HUES6 (cell line): ENCODE measurements around the gene ATP6V1G3.

Source experiments
- H3K27ac ChIP-seq: 2 replicates; pipeline ENCODE4 v1.7.0; 2013; ENCODE audit warnings: low read depth, mild to moderate bottlenecking, low read length, inconsistent platforms
- H3K27me3 ChIP-seq: 2 replicates; pipeline ENCODE4 v1.6.1; 2013; ENCODE audit warnings: low read length; ENCODE audit not compliant: control insufficient read depth, insufficient read depth
- H3K36me3 ChIP-seq: 2 replicates; pipeline ENCODE4 v1.6.1; 2013; ENCODE audit warnings: low read length; ENCODE audit not compliant: control insufficient read depth, insufficient read depth
- H3K4me1 ChIP-seq: 2 replicates; pipeline ENCODE4 v1.6.1; 2013; ENCODE audit warnings: low read length; ENCODE audit not compliant: control insufficient read depth, insufficient read depth
- H3K4me3 ChIP-seq: 2 replicates; pipeline ENCODE4 v1.5.1; 2013; ENCODE audit warnings: low read depth, low read length
- H3K9ac ChIP-seq: one replicate; pipeline ENCODE4 v1.6.1; 2013; ENCODE audit warnings: mild to moderate bottlenecking, low read length
- H3K9me3 ChIP-seq: 2 replicates; pipeline ENCODE4 v1.6.1; 2013; ENCODE audit warnings: low read depth, low read length; ENCODE audit not compliant: control insufficient read depth, insufficient read depth

ATP6V1G3 gene

DNA sequence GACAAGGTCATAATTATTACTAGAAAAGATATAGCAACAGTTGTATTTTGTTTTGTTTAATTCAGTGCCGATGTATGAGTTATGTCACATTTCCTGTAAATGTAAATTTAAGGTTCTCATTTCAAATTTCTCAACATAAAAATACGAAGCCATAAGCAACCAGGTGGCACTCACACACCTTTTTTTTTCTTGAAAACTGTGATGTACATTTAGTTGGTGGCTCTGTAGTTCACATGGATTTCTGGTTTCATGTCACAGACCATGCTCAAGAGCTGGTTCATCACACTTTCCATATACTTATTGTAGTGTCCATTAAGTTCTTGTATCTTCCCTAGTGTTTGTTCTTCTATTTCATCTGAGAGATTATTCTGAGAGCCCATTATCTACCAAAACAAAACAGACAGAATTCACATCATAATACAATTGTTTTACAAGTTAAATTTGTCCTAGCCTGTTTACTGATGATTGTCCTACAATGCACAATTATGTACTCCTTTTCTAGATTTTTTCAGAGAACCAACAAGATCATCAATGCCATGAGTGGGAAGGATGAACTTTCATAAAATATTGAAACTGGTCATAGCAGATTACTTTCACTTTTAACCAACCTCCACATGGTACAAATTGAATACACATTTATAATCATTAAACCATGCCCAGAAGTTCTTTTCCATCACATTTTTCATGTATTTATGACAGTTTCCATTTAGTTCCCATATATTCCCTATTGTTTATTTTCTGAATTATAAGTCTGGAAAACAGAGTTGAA lies 17.1 kb downstream of the ATP6V1G3 start:
- Histone ChIP-seq H3K4me3 (no peak overlapping the region), H3K4me1 (peaks cover 24% of the 10 kb centered on the region), H3K27me3 (no peaks in the 10 kb centered on the region), H3K27ac (no peak overlapping the region), H3K36me3 (no peaks in the 10 kb centered on the region), H3K9me3 (no peaks in the 10 kb centered on the region), H3K9ac (no peak overlapping the region)

DNA sequence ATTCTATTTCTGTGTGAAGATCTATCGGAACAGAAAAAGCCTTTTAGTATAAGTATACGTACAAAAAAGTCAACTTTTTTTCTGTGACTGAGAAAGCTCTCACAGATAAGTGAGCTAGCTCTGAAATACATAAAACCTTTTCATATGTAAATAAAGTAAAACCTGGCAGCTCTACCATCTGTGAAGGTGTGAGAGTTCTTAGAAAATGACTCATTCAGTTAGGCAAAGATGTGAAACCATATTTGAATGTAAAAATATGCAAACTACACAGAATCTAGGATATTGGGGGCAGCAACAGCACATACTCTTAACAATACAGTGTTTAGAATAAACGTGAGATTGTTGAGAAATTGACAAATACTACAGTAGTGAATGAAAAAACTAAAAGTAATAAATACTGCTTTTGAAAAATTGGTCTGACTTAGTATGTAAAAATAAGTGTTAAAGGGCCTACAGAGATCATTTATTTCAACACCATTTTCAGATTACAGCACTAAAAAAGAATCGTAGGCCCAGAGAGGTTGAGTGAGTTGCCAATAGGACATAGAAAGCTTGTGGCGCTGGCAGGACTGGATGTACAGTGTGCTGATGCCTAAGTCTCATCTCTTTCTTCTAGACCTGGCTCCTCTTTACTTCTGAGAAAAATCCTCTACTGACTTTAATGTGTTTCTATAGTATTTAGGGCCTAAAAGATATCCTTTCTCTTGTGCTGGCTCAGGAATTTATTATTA lies 19.8 kb downstream of the ATP6V1G3 start:
- H3K4me3 ChIP-seq: peak overlapping the region; percentile 19
- H3K27ac ChIP-seq: peak overlapping the region; percentile 72
- peaks cover 24% of the 10 kb centered on the region for H3K4me1 ChIP-seq
- no peaks in the 10 kb centered on the region for H3K9me3 ChIP-seq
- no peaks in the 10 kb centered on the region for H3K27me3 ChIP-seq
- no peak overlapping the region for H3K9ac ChIP-seq
- H3K36me3 ChIP-seq: no peaks in the 10 kb centered on the region

DNA sequence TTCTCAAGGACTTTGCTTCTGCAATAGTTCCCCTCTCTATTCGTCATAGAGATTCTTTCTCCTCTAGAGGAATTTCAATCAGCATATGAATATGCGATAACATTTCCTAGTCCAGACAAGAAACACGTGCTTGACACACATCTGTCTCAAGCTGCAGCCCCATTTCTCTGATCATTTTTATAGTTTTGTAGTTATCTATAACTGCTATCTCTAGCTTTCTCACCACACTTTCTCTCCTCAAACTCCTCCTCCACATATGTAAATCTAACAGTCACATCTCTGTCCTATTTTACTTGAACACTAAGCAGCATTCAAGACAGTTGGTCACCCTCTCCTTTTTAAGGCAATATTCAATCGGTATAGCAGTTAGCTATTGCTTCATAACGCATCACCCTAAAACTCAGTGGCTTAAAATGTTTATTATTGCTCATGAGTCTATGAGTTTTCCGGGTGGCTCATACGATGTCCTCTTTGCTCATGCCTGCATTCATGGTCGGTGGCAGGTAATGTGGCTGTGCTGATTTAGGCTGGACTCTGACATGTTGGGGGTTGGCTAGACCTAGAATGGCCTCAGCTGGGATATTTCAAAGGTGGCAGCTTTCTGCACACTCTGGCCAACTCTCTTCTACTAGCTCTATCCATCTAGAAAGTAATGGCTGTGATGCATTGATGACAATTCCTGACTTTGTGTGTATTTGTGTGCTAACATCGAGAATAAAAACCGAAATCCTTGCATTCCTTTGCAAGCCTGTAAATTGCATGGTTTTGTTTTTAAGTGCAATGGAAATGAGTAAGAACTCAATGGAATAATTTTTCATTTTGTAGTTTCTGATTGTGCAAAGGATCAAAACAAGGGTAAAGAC lies 20.6 kb downstream of the ATP6V1G3 start:
- peaks cover 24% of the 10 kb centered on the region for H3K4me1 ChIP-seq
- no peak overlapping the region for H3K9ac ChIP-seq
- peak overlapping the region; percentile 66 for H3K27ac ChIP-seq
- H3K4me3 ChIP-seq: peak overlapping the region; percentile 19
- no peaks in the 10 kb centered on the region for H3K27me3 ChIP-seq
- no peaks in the 10 kb centered on the region for H3K9me3 ChIP-seq
- H3K36me3 ChIP-seq: no peaks in the 10 kb centered on the region

DNA sequence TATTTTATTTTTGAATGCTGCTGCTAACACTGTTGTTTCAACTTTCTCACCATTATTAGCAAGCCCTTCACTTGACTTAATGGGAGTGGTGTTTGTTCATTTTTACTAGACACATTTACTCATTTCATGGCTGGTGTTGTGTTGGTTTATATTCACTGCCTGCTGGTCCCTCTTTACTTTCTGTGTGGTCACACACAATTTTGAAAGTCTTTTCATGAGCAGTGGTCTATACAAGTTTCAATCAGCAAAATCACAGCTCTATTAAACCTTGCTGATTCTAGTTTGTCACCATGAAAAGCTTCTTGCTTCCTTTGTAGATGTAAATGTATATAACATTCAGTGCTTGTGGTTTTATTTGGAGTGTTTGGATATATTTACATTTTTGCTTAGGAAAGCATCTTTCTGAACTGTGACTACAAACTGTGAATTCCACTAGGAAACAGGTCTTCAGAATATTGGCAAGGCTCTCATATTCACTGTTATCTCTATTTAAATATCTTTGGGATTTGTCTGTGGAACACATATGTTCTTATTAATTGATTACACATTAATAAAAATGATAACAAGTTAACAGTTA lies 22.8 kb downstream of the ATP6V1G3 start:
- peaks cover 24% of the 10 kb centered on the region for H3K4me1 ChIP-seq
- H3K4me3 ChIP-seq: no peak overlapping the region
- no peaks in the 10 kb centered on the region for H3K9me3 ChIP-seq
- no peak overlapping the region for H3K9ac ChIP-seq
- H3K27ac ChIP-seq: no peak overlapping the region
- no peaks in the 10 kb centered on the region for H3K36me3 ChIP-seq
- H3K27me3 ChIP-seq: no peaks in the 10 kb centered on the region

DNA sequence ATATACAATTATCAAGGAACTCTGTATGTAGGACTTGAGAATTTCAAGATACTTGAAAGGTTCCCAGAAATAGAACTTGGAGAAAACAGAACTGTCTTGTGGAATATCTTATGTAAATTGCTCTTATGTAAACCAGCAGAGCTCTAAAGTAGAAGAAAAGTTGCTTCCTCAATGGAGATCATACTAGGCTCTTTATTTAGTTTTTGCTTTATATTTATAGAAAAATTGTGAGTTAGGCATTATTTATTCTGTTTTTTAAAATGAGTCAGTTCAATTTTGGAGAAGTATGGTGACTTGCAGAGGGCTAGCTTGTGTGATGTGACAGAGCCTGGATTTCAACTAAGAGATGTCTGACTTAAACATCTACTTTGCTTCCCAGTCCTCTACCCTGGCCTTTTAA lies 40.4 kb downstream of the ATP6V1G3 start:
- H3K9me3 ChIP-seq: peaks cover 8% of the 10 kb centered on the region; the same call in 1 of the 2 replicates
- no peak overlapping the region for H3K4me3 ChIP-seq
- H3K36me3 ChIP-seq: no peaks in the 10 kb centered on the region
- no peaks in the 10 kb centered on the region for H3K27me3 ChIP-seq
- H3K27ac ChIP-seq: no peak overlapping the region
- peaks cover 7% of the 10 kb centered on the region; the same call in 1 of the 2 replicates for H3K4me1 ChIP-seq
- H3K9ac ChIP-seq: no peak overlapping the region

DNA sequence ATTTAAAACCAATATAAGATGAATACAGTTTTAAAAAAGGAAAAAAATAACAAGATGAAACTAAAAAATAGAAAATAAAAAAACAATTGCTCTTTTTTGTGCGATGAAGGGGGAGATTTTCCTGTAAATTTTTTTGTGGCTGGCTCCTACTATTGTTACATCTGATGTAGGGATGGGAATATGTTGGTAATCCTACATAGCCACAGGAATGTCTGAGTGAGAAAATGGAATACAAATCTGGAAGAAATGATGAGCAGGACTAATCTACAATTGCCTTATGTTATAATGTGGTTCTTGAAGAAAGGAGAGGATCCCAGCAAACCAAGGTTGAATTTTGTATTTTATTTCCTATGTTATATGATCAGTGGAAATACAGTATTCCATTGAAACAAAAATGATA lies 40.9 kb downstream of the ATP6V1G3 start:
- H3K4me3 ChIP-seq: no peak overlapping the region
- no peaks in the 10 kb centered on the region for H3K36me3 ChIP-seq
- no peak overlapping the region for H3K27ac ChIP-seq
- H3K9me3 ChIP-seq: peaks cover 8% of the 10 kb centered on the region; the same call in 1 of the 2 replicates
- H3K27me3 ChIP-seq: no peaks in the 10 kb centered on the region
- no peak overlapping the region for H3K9ac ChIP-seq
- peaks cover 7% of the 10 kb centered on the region; the same call in 1 of the 2 replicates for H3K4me1 ChIP-seq

DNA sequence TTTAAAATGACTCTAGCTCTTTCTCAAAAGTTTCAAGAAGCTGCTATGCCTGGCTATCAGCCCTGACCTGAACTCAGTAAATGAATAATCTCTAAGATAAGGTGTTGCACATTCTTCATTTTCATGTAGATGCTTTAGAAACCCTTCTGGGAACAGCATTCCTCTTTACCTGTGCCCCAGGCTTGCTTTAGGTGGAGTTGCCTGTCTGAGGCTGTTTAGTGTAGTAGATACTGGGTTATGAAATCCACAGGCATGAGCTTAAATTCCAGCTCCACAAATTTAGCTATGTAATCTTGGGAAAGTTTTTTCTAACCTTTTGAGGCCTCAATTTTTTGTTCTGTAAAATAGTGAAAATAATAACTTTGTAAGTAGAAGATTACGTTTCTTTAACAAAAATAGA lies 41.6 kb downstream of the ATP6V1G3 start:
- peaks cover 7% of the 10 kb centered on the region; the same call in 1 of the 2 replicates for H3K4me1 ChIP-seq
- H3K36me3 ChIP-seq: no peaks in the 10 kb centered on the region
- H3K9ac ChIP-seq: no peak overlapping the region
- H3K27me3 ChIP-seq: no peaks in the 10 kb centered on the region
- H3K4me3 ChIP-seq: no peak overlapping the region
- H3K9me3 ChIP-seq: peaks cover 8% of the 10 kb centered on the region; the same call in 1 of the 2 replicates
- no peak overlapping the region for H3K27ac ChIP-seq

DNA sequence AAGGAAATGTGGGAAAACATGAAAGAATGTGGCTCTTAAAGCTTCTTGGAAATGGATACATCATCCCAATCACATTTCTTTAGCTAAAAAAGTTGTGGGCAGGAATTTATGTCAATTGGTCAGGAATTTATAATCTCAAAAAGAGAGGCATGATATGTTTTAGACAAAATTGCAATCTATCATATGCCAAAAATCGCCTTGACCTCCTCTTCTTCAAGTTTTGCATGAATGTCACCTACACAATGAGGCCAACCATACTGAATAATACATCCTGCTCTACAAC lies 42.4 kb downstream of the ATP6V1G3 start:
- Histone ChIP-seq H3K9ac (no peak overlapping the region), H3K36me3 (no peaks in the 10 kb centered on the region), H3K4me3 (no peak overlapping the region), H3K27me3 (no peaks in the 10 kb centered on the region), H3K27ac (no peak overlapping the region), H3K9me3 (peaks cover 4% of the 10 kb centered on the region; the same call in 1 of the 2 replicates), H3K4me1 (peaks cover 7% of the 10 kb centered on the region; the same call in 1 of the 2 replicates)

DNA sequence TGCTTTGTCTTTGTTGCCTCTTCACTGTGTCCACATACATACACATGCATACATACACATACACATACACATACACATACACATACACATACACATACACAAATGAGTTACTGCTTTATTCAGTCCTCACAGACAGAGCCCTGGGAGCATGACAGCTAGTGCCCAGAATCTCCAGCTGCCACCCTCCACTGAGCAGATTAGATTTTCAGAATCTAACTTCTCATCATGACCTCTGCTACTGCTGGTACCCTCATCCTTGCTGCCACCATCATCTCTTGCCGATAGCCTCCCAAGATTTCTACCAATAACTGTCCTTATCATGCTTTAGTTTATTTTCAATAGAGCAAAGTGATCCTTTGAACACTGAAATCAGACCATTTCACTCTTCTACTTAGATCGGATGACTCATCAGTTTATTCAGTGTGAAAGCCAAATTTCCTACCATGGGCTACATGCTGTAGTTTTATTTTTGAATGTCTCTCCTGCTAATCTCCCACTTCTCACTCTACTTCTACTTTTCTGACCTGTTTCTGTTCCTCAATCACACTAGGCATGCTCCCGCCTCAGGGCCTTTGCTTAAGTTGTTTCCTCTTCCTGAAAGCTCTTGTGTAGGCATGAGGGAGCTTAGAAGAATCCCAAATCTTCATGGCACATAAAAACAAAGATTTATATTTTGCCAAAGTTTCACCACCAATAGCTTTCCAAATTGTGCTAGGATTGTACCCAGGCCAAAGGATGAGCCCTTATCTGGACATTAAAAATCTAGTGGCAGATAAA lies 43.0 kb downstream of the ATP6V1G3 start:
- no peaks in the 10 kb centered on the region for H3K36me3 ChIP-seq
- no peak overlapping the region for H3K4me3 ChIP-seq
- H3K4me1 ChIP-seq: peaks cover 7% of the 10 kb centered on the region; the same call in 1 of the 2 replicates
- H3K9ac ChIP-seq: no peak overlapping the region
- H3K27me3 ChIP-seq: no peaks in the 10 kb centered on the region
- no peak overlapping the region for H3K27ac ChIP-seq
- H3K9me3 ChIP-seq: no peaks in the 10 kb centered on the region
